Thyroid gland (tissue), 4 donors: ENCODE measurements around the gene CACNG1.

Experiments used
- CTCF ChIP-seq, 6 experiments: fragments of 200-600 bp in 3 of 6; fragments of 450-650 bp in 3 of 6; sonication (generic) in 3 of 6; IDR thresholded peaks; one replicate each; pipeline ENCODE4 v1.5.1; 2016 to 2019; ENCODE audit warnings: antibody characterized with exemption in 6 of 6, mild to moderate bottlenecking in 2 of 6, inconsistent platforms in 1 of 6, moderate library complexity in 1 of 6
- POLR2A ChIP-seq, 2 donors: fragments of 450-650 bp; IDR thresholded peaks; one replicate each; pipeline ENCODE4 v1.6.1; 2017; ENCODE audit warnings: antibody characterized with exemption in 2 of 2, mild to moderate bottlenecking in 2 of 2, moderate library complexity in 1 of 2

GRCh38 chr17:67025216-67025792, 19.1 kb upstream of the CACNG1 start:
- TF ChIP-seq CTCF (IDR thresholded peaks at IDR 0.05) (no peak), POLR2A (IDR thresholded peaks at IDR 0.05) (no peak)
